Measurements from ENCODE around the gene SIPA1L3. TPM values are rescaled to one million over a fixed set of nuclear protein-coding genes. Genes with fewer than 3 reads are reported as not detected.
"Not testable (repeated sequence)": the region's sequence is repeated elsewhere in the genome, so short reads cannot be mapped to it uniquely, and the experiment has no call there.

Gene SIPA1L3
- polyA plus RNA-seq, 5 donors = 16.4 to 25.3 (median 24.9) TPM

DNA sequence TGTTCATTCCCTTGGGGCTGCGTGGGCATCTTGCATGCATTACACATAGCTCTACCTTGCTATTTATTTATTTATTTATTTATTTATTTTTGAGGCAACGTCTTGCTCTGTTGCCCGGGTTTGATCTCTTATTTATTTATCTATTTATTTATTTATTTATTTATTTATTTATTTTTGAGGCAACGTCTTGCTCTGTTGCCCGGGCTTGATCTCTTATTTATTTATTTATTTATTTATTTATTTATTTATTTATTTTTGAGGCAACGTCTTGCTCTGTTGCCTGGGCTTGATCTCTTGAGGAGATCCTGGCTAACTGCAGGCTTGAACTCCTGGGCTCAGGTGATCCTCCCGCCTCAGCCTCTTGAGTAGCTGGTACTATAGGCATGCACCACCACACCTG lies 158.8 kb downstream of the SIPA1L3 start:
- DNase-seq = not testable (repeated sequence)

DNA sequence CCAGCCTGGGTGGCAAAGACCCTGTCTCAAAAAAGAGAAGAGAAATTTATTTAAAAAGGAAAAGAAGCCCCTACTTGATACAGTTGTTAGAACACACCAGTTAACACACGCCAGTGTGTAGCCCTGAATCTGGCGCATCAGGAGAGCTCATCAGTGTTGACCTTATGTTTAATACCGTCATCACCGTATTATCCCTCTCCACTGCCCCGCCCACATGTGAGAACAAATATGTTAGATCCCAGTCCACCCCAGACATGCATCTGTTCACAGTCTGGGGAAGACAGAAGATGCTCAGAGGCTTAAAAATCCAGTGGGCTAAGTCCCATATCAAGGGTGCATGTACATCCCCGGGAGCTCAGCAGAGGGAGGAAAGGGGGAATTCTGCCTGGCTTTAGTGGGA lies 161.8 kb downstream of the SIPA1L3 start:
- DNase-seq = no peak

GRCh38 chr19:38070573-38070972 lies 163.6 kb downstream of the SIPA1L3 start:
- DNase-seq = no peak

DNA sequence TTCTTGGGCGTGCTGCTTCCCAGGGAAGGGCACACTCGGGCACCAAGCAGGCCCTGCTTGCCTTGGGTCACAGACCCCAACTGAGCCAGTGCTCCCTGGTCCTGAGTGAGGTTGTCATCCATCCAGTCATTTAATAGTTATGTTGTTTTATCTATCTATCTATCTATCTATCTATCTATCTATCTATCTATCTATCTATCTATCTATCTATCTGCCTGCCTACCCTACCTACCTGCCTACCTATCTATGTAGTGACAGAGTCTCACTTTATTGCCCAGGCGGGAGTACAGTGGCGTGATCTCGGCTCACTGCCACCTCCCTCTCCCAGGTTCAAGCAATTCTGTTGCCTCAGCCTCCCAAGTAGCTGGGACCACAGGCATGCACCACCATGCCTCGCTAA lies 164.0 kb downstream of the SIPA1L3 start:
- not testable (repeated sequence) for DNase-seq

DNA sequence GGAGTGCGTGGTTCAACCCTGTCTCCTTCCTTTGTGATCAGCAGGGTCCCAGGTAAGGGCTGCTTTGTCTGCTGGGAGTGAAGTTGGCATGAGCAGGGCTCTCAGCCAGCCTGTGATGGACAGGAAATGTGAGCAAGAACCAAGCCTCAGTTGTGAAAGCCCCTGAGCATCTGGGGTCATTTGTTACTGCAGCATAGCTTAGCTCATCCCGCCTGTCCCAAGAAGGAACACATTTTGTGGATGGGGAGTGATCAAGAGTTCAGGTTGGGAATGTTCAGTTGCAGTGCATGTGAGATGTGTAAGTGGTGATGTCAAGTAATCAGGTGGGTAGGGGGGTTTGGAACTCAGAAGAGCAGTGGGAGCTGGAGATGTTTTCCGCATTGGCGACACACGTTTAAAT lies 164.6 kb downstream of the SIPA1L3 start:
- no peak for DNase-seq

- peak in 1 of 2 donors; percentile 31 for DNase-seq
Observed at GRCh38 chr19:38072776-38073750, 166.1 kb downstream of the SIPA1L3 start.

DNA sequence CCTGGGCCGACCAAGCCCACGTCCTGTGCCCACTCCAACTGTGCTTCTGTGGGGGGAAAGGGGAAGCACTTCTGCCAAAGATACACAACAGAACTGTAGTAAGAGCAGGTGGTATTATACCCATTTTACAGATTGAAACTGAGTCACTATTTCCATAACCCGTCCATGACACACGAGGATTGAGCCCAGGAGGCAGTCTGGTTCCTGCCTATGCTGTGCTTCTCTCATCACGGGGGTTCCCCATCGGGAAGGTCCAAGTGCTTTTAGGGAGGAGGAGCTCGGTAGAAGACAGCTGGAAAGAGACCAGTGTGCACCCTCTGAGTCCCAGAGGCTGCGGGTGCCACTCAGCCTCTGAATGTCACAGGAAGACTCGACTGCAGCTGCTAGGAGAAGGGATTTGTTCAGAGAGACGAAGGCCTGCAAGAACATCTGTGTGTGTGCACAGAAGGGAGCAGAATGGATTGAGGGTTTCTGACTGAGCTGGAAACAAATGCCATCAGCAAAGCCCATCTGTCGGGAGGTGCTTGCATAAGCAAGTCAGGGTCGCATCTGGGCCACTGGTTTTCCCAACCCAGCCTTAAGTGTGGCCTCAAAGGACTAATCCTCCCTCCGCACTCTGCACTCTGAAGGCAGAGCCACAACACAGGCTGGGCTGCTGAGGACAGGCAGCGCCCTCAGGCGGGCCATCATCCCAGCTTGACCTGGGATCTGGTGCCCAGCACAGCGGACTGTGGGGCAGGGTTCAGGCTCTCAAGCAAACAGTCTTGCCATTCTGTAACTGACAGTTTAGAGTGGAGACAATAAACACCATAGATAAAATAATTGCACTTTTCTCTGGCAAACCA lies 167.1 kb downstream of the SIPA1L3 start:
- DNase-seq = no peak

DNA sequence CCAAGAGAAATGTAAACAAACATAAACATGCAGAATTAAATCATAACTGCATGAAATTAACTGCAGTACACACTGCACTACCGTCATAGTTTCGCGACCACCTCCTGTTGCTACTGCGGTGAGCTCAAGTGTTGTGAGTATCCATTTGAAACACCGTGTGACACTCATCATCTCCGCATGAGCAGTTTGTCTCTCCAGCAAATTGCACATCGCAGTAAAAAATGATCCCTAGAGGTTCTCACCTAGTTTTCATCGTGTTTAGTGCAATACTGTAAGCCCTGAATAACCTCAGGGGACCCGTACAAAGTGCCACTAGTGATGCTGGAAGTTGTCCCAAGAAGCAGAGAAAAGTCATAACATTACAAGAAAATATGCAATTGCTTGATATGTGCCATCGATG lies 169.3 kb downstream of the SIPA1L3 start:
- DNase-seq = no peak

GRCh38 chr19:38078302-38078930 lies 171.4 kb downstream of the SIPA1L3 start:
- DNase-seq = no peak

GRCh38 chr19:38079926-38080380 lies 172.9 kb downstream of the SIPA1L3 start:
- no peak for DNase-seq

GRCh38 chr19:38081547-38082255 lies 174.7 kb downstream of the SIPA1L3 start:
- no peak for DNase-seq

DNA sequence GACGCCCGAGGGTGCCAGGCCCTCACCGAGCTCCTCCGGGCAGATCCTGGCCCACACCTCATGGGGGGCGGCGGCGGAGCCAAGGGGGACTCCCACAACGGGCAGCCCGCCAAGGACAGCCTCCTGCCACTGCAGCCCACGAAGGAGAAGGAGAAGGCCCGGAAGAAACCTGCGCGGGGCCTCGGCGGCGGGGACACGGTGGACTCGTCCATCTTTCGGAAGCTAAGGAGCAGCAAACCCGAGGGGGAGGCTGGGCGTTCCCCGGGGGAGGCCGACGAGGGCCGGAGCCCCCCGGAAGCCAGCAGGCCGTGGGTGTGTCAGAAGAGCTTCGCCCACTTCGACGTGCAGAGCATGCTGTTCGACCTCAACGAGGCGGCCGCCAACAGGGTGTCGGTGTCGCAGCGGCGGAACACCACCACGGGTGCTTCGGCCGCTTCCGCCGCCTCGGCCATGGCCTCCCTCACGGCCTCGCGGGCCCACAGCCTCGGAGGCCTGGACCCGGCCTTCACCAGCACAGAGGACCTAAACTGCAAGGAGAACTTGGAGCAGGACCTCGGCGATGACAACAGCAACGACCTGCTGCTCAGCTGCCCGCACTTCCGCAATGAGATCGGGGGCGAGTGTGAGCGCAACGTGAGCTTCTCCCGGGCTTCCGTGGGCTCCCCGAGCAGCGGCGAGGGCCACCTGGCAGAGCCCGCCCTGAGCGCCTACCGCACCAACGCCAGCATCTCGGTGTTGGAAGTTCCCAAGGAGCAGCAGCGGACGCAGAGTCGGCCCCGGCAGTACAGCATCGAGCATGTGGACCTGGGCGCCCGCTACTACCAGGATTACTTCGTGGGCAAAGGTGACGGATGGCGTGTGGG lies 175.5 kb downstream of the SIPA1L3 start:
- no peak for DNase-seq

DNA sequence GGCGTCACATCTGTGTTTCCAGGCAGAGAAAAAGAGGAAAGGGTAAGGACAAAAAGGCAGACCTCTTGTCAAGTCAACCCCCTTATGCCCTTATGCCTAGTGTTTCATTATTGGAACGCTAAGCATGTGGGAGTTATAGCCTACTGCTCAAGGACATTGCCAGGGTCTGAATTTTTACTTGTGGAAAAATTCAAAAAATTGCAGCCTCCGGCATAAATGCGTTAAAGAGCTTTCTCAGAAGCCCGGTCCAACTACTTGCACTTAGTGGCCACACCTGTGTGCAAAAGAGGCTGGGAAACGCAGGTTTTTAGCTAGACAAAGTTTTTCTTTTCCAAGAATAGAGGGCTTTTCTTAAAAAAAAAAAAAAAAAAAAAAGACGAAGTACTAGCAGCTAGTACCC lies 177.2 kb downstream of the SIPA1L3 start:
- no peak for DNase-seq

DNA sequence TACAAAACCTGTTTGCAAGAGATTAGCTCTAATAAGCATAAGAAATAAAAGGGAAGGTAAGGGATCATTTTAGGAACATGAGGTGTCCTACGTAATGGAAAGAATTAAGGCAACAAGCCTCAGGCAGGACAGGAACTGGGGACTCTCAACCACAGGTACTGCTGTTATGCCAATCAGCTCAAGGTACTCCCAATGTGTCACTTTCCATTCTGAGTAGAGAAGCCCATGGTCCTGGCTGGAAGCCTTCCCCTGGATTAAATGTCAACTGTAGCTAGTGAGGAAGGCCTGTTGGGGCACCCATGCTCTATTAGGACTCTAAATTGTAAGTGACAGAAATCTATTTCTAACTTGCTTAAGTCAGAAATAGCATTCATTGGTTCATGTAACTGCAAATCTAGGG lies 182.4 kb downstream of the SIPA1L3 start:
- no peak for DNase-seq

GRCh38 chr19:38093154-38093553 lies 186.1 kb downstream of the SIPA1L3 start:
- no peak for DNase-seq

GRCh38 chr19:38093587-38093986 lies 186.6 kb downstream of the SIPA1L3 start:
- no peak for DNase-seq

GRCh38 chr19:38095411-38096308 lies 188.7 kb downstream of the SIPA1L3 start:
- peak; percentile 45 to 55 for DNase-seq

GRCh38 chr19:38099966-38100365 lies 193.0 kb downstream of the SIPA1L3 start:
- no peak for DNase-seq

GRCh38 chr19:38100589-38100988 lies 193.6 kb downstream of the SIPA1L3 start:
- DNase-seq = no peak

All from right lung (tissue), 5 donors.